Testis (tissue), 3 donors: ENCODE results near the gene NEURL4. TPM values are rescaled to one million over a fixed set of nuclear protein-coding genes. Genes with fewer than 3 reads are reported as not detected.
"Not testable (repeated sequence)": the region's sequence is repeated elsewhere in the genome, so short reads cannot be mapped to it uniquely, and the experiment has no call there.

Source experiments
- DNase-seq: peaks from one replicate; pipeline ENCODE4 v3.0.0-alpha.2; 2019
- H3K27ac ChIP-seq, 2 donors: fragments of 200-600 bp; sonication (generic); one replicate each; pipeline ENCODE4 v1.5.1; 2019
- H3K27me3 ChIP-seq: fragments of 200-600 bp; sonication (generic); one replicate; pipeline ENCODE4 v1.5.1; 2019
- H3K36me3 ChIP-seq: fragments of 200-600 bp; sonication (generic); one replicate; pipeline ENCODE4 v1.5.1; 2017; ENCODE audit warnings: low read depth; ENCODE audit errors: missing control alignments
- H3K4me1 ChIP-seq: fragments of 200-600 bp; sonication (generic); one replicate; pipeline ENCODE4 v1.5.1; 2019
- H3K4me3 ChIP-seq, 2 donors: fragments of 200-600 bp; sonication (generic); one replicate each; pipeline ENCODE4 v1.5.1; 2017 to 2019
- H3K9me3 ChIP-seq: fragments of 200-600 bp; sonication (generic); one replicate; pipeline ENCODE4 v1.5.1; 2017
- POLR2A ChIP-seq: fragments of 450-650 bp; IDR thresholded peaks from one replicate; pipeline ENCODE4 v1.6.1; 2017; ENCODE audit warnings: antibody characterized with exemption, mild to moderate bottlenecking, moderate library complexity
- WGBS, 2 donors: methylation state at CpG; one replicate each; pipeline ENCODE4 v1.1.5; 2018; 5-methylcytosine and 5-hydroxymethylcytosine counted together
- intact Hi-C: fragments of 100-400 bp; cut with DNase I; formaldehyde crosslinking; loops from one replicate; pipeline ENCODE4 v1.15.1; 2023; ENCODE audit warnings: low total_unique reads
- polyA plus RNA-seq: library from polyadenylated mRNA; stranded (reverse); fragments of 350-450 nt; fragmentation: Illumina TruSeq; extraction: RNeasy Lipid Tissue Mini Kit (QIAGEN cat#74804); gene quantifications from one replicate; pipeline ENCODE4 v1.2.3, GENCODE V29; 2014; ENCODE audit warnings: low read depth, low replicate concordance; ENCODE audit not compliant: insufficient read depth
- total RNA-seq, 2 donors: library from RNA; depleted of rRNA; stranded (reverse); fragments of >200 nt; gene quantifications; one replicate each; pipeline ENCODE4 v1.2.3, GENCODE V29; 2016
- TF ChIP-seq, protein P1 (sequence below), 3 experiments: fragments of 450-650 bp in 2 of 3; fragments of 200-600 bp in 1 of 3; sonication (generic) in 1 of 3; IDR thresholded peaks; one replicate each; pipeline ENCODE4 v1.5.1; 2016 to 2019; ENCODE audit warnings: antibody characterized with exemption in 3 of 3, mild to moderate bottlenecking in 2 of 3, moderate library complexity in 1 of 3

The NEURL4 gene
- total and polyA plus RNA-seq, 3 donors from 2014 or later = 34.5 to 50.6 (median 38.3) TPM

- no peaks in the 10 kb centered on the region for H3K36me3 ChIP-seq
- H3K4me1 ChIP-seq = no peaks in the 10 kb centered on the region
- H3K4me3 ChIP-seq = no peak overlapping the region
- H3K9me3 ChIP-seq = no peaks in the 10 kb centered on the region
- no peaks in the 10 kb centered on the region for H3K27me3 ChIP-seq
- WGBS, 2 donors = 87% methylated on average over 8 to 13 of the region's 13 CpGs
- no peak for TF ChIP-seq POLR2A
- TF ChIP-seq, protein P1, sequence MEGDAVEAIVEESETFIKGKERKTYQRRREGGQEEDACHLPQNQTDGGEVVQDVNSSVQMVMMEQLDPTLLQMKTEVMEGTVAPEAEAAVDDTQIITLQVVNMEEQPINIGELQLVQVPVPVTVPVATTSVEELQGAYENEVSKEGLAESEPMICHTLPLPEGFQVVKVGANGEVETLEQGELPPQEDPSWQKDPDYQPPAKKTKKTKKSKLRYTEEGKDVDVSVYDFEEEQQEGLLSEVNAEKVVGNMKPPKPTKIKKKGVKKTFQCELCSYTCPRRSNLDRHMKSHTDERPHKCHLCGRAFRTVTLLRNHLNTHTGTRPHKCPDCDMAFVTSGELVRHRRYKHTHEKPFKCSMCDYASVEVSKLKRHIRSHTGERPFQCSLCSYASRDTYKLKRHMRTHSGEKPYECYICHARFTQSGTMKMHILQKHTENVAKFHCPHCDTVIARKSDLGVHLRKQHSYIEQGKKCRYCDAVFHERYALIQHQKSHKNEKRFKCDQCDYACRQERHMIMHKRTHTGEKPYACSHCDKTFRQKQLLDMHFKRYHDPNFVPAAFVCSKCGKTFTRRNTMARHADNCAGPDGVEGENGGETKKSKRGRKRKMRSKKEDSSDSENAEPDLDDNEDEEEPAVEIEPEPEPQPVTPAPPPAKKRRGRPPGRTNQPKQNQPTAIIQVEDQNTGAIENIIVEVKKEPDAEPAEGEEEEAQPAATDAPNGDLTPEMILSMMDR (IDR thresholded peaks at IDR 0.05) = no peak
- no peak overlapping the region for H3K27ac ChIP-seq
- DNase-seq = no peak
- intact Hi-C loops = no loop called here
Measured at GRCh38 chr17:7341842-7342241, 12.7 kb upstream of the NEURL4 start.

- H3K27me3 ChIP-seq = no peaks in the 10 kb centered on the region
- 70 to 75% methylated on average over 2 of the region's 2 CpGs for WGBS, 2 donors
- intact Hi-C loops = no loop called here
Measured at GRCh38 chr17:7340179-7340578, 11.0 kb upstream of the NEURL4 start.

DNA sequence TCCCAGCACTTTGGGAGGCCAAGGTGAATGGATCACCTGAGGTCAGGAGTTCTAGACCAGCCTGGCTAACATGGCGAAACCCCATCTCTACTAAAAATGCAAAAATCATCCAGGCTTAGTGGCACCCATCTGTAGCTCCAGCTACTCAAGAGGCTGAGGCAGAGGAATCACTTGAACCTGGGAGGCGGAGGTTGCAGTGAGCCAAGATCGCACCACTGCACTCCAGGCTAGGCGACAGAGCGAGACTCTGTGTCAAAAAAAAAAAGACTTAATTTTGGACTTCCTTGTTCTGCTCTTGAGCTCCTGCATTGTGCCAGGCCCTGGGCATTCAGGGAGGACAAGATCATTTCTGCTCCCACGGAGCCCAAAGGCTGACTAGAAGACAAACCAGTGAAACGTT lies 8.5 kb upstream of the NEURL4 start:
- H3K27ac ChIP-seq, H3K9me3 ChIP-seq, H3K4me3 ChIP-seq, H3K36me3 ChIP-seq, intact Hi-C loops, DNase-seq, H3K27me3 ChIP-seq, H3K4me1 ChIP-seq: not testable (repeated sequence)
- WGBS, 2 donors = 72 to 79% methylated on average over 7 of the region's 7 CpGs

More at GRCh38 chr17:7340179-7340578, 11.0 kb upstream of the NEURL4 start:
- Histone ChIP-seq H3K4me1 (no peaks in the 10 kb centered on the region), H3K9me3 (no peaks in the 10 kb centered on the region), H3K4me3 (no peak overlapping the region), H3K27ac (no peak overlapping the region), H3K36me3 (no peaks in the 10 kb centered on the region)
- TF ChIP-seq, protein P1 (IDR thresholded peaks at IDR 0.05) = no peak
- no peak for TF ChIP-seq POLR2A
- no peak for DNase-seq

DNA sequence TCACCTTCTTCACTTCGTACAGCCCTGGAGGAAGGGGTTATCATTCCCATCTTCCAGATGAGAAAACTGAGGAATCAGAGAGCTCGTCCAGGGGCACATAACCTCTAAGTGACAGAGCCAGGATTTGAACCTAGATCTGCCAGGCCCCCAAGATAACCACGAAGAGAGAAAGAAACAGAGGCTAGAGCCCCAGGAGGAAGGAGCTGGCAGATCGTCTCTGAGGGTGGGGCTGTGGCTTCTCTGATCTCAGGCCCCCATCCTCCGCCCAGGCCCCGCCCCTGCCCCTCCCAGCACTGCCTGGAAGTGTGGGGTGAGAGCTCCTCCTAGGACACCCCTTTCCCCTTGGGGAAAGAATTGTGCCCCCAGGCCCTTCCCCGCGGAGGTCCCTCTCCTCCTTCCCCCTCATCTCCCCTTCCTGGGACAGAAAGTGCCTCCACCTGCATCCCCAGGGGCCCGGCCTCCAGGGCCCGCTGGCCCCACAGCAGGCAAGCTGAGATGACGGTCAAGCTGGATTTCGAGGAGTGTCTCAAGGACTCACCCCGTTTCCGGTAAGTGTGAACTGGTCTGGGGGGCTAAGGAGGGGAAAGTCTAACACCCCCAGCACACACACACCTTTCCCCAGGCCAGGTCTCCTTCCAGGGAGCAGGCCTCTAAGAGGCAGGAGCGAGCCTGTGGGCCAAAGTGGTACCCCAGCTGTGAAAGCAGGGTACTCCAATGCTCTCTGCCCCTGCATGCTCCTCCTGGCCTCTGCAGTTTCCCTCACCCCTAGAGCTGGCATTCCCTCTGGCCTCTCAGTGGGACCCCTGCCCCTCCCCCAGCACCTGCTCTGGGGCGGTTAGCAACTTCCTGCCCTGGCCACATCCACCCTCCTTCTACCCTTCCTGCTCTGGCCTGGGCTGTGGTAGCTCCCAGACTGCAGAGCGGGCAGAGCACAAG lies 7.4 kb upstream of the NEURL4 start, which contains the start of gene ACAP1:
TSS of gene ACAP1 (plus strand) at position 290 of the 936 bp plus-strand sequence. CDS start at position 496, 206 bp downstream.
- no peak within 1 kb of the TSS for H3K27ac ChIP-seq
- TF ChIP-seq, protein P1 (IDR thresholded peaks at IDR 0.05) = no peak
- no peak for TF ChIP-seq POLR2A
- no peaks in the 10 kb centered on the region for H3K9me3 ChIP-seq
- WGBS, 2 donors = 44 to 51% methylated on average over 13 to 17 of the region's 17 CpGs
- no peaks in the 10 kb centered on the region for H3K27me3 ChIP-seq
- DNase-seq = no peak
- intact Hi-C loops = no loop called here
- H3K36me3 ChIP-seq = no peaks in the 10 kb centered on the region
- H3K4me3 ChIP-seq = no peak within 1 kb of the TSS
- no peaks in the 10 kb centered on the region for H3K4me1 ChIP-seq

- H3K9me3 ChIP-seq, H3K4me1 ChIP-seq, DNase-seq, H3K36me3 ChIP-seq, H3K27ac ChIP-seq, H3K27me3 ChIP-seq, H3K4me3 ChIP-seq, intact Hi-C loops: not testable (repeated sequence)
- 78 to 85% methylated on average over 13 of the region's 13 CpGs for WGBS, 2 donors
Measured at GRCh38 chr17:7335765-7336164, 6.6 kb upstream of the NEURL4 start.
